Stomach (tissue), 9 donors: Measurements from ENCODE around the gene CHST2. TPM values are rescaled to one million over a fixed set of nuclear protein-coding genes. Genes with fewer than 3 reads are reported as not detected.

Experiments used
- DNase-seq, 2 donors: peaks; one replicate each; pipeline versions ENCODE4 v3.0.0 to v3.0.0-alpha.2; 2013 to 2019
- H3K27ac ChIP-seq, 5 donors: fragments of 200-600 bp in 4 of 5; sonication (generic) in 4 of 5; one replicate each; pipeline ENCODE4 v1.5.1; 2013 to 2019; ENCODE audit warnings: mild to moderate bottlenecking in 1 of 5, moderate library complexity in 1 of 5
- H3K27me3 ChIP-seq, 3 donors: fragments of 200-600 bp; sonication (generic); one replicate each; pipeline ENCODE4 v1.5.1; 2017 to 2019; ENCODE audit warnings: mixed run types in 1 of 3
- H3K36me3 ChIP-seq, 4 donors: fragments of 200-600 bp; sonication (generic); 1 replicate in 3 of 4; 2 replicates in 1 of 4; pipeline ENCODE4 v1.5.1; 2016 to 2019
- H3K4me1 ChIP-seq, 4 donors: fragments of 200-600 bp; sonication (generic); one replicate each; pipeline ENCODE4 v1.5.1; 2016 to 2019
- H3K4me3 ChIP-seq, 4 donors: fragments of 200-600 bp; sonication (generic) in 3 of 4; one replicate each; pipeline ENCODE4 v1.5.1; 2016 to 2019; ENCODE audit warnings: mild to moderate bottlenecking in 1 of 4
- H3K9me3 ChIP-seq, 4 donors: fragments of 200-600 bp; sonication (generic); one replicate each; pipeline ENCODE4 v1.5.1; 2016 to 2019
- EP300 ChIP-seq: sonication (generic); formaldehyde crosslinking; IDR thresholded peaks from one replicate; pipeline ENCODE4 v1.6.1; 2017; ENCODE audit warnings: antibody characterized with exemption
- POLR2A ChIP-seq, 4 donors: fragments of 450-650 bp; IDR thresholded peaks; one replicate each; pipeline ENCODE4 v1.6.1; 2016; ENCODE audit warnings: antibody characterized with exemption in 4 of 4, control low read depth in 2 of 4, mild to moderate bottlenecking in 1 of 4, moderate library complexity in 1 of 4
- POLR2AphosphoS5 ChIP-seq, 3 donors: sonication (generic); formaldehyde crosslinking; IDR thresholded peaks; one replicate each; pipeline ENCODE4 v1.6.1; 2016; ENCODE audit warnings: antibody characterized with exemption in 3 of 3
- WGBS, 5 donors: extraction: QIAGEN DNeasy Blood & Tissue Kit in 3 of 5; methylation state at CpG; one replicate each; pipeline versions ENCODE4 v1.1.5 to v1.1.7; 2013 to 2018; 5-methylcytosine and 5-hydroxymethylcytosine counted together
- intact Hi-C: fragments of 100-400 bp; cut with DNase I; formaldehyde crosslinking; loops from one replicate; pipeline ENCODE4 v1.15.1; 2023; ENCODE audit warnings: low total_unique reads
- polyA plus RNA-seq, 3 donors: library from polyadenylated mRNA; stranded (reverse); fragments of 200-250 nt; gene quantifications; one replicate each; pipeline ENCODE4 v1.2.3, GENCODE V29; 2013
- total RNA-seq, 5 donors: library from RNA; depleted of rRNA; stranded (reverse); fragments of >200 nt; gene quantifications; one replicate each; pipeline versions ENCODE4 v1.1.0 to v1.2.3, GENCODE V29; 2014 to 2016
- TF ChIP-seq, protein P1 (sequence below), 7 experiments: fragments of 450-650 bp in 4 of 7; fragments of 200-600 bp in 3 of 7; sonication (generic) in 3 of 7; IDR thresholded peaks; one replicate each; pipeline ENCODE4 v1.5.1; 2016 to 2019; ENCODE audit warnings: antibody characterized with exemption in 7 of 7, control low read depth in 2 of 7, mild to moderate bottlenecking in 1 of 7
- donor health status: healthy with polysubstance abuse.
- donor health status: Bipolar disorder and iron deficiency.
- donor health status: healthy.

CHST2 gene
- total and polyA plus RNA-seq, 8 donors, result 0.73 to 5.9 (median 3.2) TPM

DNA sequence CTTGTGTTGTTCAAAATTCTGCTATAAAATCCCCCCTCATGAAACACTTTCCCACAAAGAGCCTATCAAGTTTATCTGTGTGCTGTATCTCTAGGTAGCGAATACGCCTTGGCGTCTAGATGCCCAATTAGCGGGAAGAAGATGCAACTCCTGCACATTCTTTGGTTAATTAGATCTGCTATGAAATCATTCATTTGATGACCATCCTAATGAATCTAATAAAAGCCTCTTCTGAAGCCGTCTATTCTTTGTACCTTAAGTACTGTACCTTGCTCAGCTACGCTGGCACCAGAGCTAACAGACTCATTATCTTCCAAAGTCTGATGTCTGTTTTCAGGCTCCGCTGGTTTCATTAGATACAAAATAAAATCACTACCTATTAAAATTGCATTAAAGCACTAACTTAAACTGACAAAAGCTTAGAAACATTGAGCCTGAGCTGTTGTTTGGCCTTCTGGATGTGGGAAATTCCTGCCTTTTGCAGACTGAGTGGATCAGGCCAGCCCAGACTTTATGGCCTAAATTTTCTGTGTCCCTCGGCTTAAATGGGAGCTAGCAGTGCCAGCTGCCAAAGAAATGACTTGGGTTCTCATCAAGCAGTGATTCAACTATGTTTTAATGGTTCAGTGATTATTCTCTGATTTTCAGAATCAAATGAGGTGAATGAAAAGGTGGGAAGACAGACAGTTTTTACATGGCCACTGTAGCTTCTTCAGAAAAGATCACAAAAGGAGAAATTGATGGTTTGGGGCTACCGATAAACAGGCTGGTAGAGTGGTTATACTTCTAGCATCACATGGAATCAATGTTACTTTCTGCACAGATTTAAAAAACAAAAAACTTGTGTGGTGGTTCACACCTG lies 28.4 kb upstream of the CHST2 start:
- no peaks in the 10 kb centered on the region for H3K9me3 ChIP-seq
- no peak overlapping the region for H3K27ac ChIP-seq
- no peaks in the 10 kb centered on the region for H3K4me1 ChIP-seq
- TF ChIP-seq POLR2AphosphoS5 (IDR thresholded peaks at IDR 0.05) (no peak), EP300 (no peak), POLR2A (IDR thresholded peaks at IDR 0.05) (no peak)
- TF ChIP-seq, protein P1, sequence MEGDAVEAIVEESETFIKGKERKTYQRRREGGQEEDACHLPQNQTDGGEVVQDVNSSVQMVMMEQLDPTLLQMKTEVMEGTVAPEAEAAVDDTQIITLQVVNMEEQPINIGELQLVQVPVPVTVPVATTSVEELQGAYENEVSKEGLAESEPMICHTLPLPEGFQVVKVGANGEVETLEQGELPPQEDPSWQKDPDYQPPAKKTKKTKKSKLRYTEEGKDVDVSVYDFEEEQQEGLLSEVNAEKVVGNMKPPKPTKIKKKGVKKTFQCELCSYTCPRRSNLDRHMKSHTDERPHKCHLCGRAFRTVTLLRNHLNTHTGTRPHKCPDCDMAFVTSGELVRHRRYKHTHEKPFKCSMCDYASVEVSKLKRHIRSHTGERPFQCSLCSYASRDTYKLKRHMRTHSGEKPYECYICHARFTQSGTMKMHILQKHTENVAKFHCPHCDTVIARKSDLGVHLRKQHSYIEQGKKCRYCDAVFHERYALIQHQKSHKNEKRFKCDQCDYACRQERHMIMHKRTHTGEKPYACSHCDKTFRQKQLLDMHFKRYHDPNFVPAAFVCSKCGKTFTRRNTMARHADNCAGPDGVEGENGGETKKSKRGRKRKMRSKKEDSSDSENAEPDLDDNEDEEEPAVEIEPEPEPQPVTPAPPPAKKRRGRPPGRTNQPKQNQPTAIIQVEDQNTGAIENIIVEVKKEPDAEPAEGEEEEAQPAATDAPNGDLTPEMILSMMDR (IDR thresholded peaks at IDR 0.05), result no peak
- WGBS, 5 donors, result 87 to 90% (median 90%) methylated on average over 9 of the region's 9 CpGs
- no peak overlapping the region for H3K4me3 ChIP-seq
- intact Hi-C loops, result no loop called here
- no peak for DNase-seq
- H3K36me3 ChIP-seq, result no peaks in the 10 kb centered on the region
- no peaks in the 10 kb centered on the region for H3K27me3 ChIP-seq

DNA sequence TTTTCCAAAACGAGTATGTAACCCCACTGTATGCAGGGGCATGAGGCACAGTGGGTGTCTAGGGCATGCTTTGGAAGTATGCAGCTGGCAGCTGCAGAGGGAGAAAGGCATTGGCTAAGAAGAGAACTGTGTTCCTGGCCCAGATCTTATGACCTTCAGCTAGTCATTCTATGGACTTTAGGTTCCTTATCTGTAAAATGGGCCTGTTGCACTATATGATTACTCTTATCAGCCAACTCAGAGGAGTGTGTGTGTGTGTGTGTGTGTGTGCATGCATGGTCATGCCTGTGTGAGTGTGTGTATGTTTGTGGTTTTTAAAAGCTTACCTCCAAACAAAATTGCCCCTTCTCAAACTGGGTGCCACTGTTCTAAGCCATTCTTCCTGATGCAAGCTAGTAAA lies 27.4 kb upstream of the CHST2 start:
- Histone ChIP-seq H3K27me3 (no peaks in the 10 kb centered on the region), H3K9me3 (no peaks in the 10 kb centered on the region), H3K4me3 (no peak overlapping the region), H3K36me3 (no peaks in the 10 kb centered on the region), H3K4me1 (no peaks in the 10 kb centered on the region), H3K27ac (no peak overlapping the region)
- 61 to 85% (median 80%) methylated on average over 1 of the region's 1 CpG for WGBS, 5 donors
- intact Hi-C loops, result no loop called here
- TF ChIP-seq, protein P1 (IDR thresholded peaks at IDR 0.05), result no peak
- TF ChIP-seq POLR2AphosphoS5 (IDR thresholded peaks at IDR 0.05) (no peak), POLR2A (IDR thresholded peaks at IDR 0.05) (no peak), EP300 (no peak)
- DNase-seq, result no peak

GRCh38 chr3:143095813-143096212 lies 23.8 kb upstream of the CHST2 start:
- H3K27ac ChIP-seq, result no peak overlapping the region
- no peak overlapping the region for H3K4me3 ChIP-seq
- H3K9me3 ChIP-seq, result no peaks in the 10 kb centered on the region
- intact Hi-C loops, result no loop called here
- WGBS, 5 donors, result 91 to 96% (median 93%) methylated on average over 2 of the region's 2 CpGs
- no peaks in the 10 kb centered on the region for H3K4me1 ChIP-seq
- TF ChIP-seq POLR2AphosphoS5 (IDR thresholded peaks at IDR 0.05) (no peak), EP300 (no peak), POLR2A (IDR thresholded peaks at IDR 0.05) (no peak)
- TF ChIP-seq, protein P1 (IDR thresholded peaks at IDR 0.05), result no peak
- H3K27me3 ChIP-seq, result no peaks in the 10 kb centered on the region
- no peaks in the 10 kb centered on the region for H3K36me3 ChIP-seq
- DNase-seq, result no peak

- H3K27me3 ChIP-seq, result no peaks in the 10 kb centered on the region
- TF ChIP-seq POLR2AphosphoS5 (IDR thresholded peaks at IDR 0.05) (no peak), POLR2A (IDR thresholded peaks at IDR 0.05) (no peak), EP300 (no peak)
- TF ChIP-seq, protein P1 (IDR thresholded peaks at IDR 0.05), result no peak
- no peaks in the 10 kb centered on the region for H3K36me3 ChIP-seq
- intact Hi-C loops, result no loop called here
- no peak overlapping the region for H3K27ac ChIP-seq
- H3K9me3 ChIP-seq, result peaks cover 0 to 1% (median 0%) of the 10 kb centered on the region in 4 donors
- DNase-seq, result no peak
- no peak overlapping the region for H3K4me3 ChIP-seq
- WGBS, 5 donors, result 67 to 76% (median 72%) methylated on average over 5 of the region's 5 CpGs
- H3K4me1 ChIP-seq, result no peaks in the 10 kb centered on the region
Measured at GRCh38 chr3:143098032-143098764, 21.4 kb upstream of the CHST2 start.
